Large intestine (tissue), 3 donors: ENCODE results near the gene CAMTA1. TPM values are rescaled to one million over a fixed set of nuclear protein-coding genes. Genes with fewer than 3 reads are reported as not detected.

Experiments used
- DNase-seq, 2 donors: peaks; one replicate each; pipeline versions ENCODE4 v3.0.0 to v3.0.0-alpha.2; 2013
- H3K27ac ChIP-seq: one replicate; pipeline ENCODE4 v1.5.1; 2013; ENCODE audit warnings: low read length
- H3K27me3 ChIP-seq: 2 replicates; pipeline ENCODE4 v1.6.1; 2013; ENCODE audit warnings: low read length; ENCODE audit not compliant: control insufficient read depth, insufficient read depth
- H3K36me3 ChIP-seq: 2 replicates; pipeline ENCODE4 v1.6.1; 2013; ENCODE audit warnings: low read length; ENCODE audit not compliant: control insufficient read depth, insufficient read depth
- H3K4me1 ChIP-seq: one replicate; pipeline ENCODE4 v1.6.1; 2013; ENCODE audit warnings: low read length; ENCODE audit not compliant: control insufficient read depth, insufficient read depth
- H3K4me3 ChIP-seq: one replicate; pipeline ENCODE4 v1.5.1; 2013; ENCODE audit warnings: low read length
- H3K9me3 ChIP-seq: one replicate; pipeline ENCODE4 v1.6.1; 2013; ENCODE audit warnings: mild to moderate bottlenecking, low read depth, low read length, moderate library complexity; ENCODE audit not compliant: control insufficient read depth
- WGBS: methylation state at CpG from one replicate; pipeline ENCODE4 v1.1.5; 2013; ENCODE audit warnings: low lambda C conversion rate; ENCODE audit not compliant: insufficient coverage; 5-methylcytosine and 5-hydroxymethylcytosine counted together
- polyA plus RNA-seq: library from polyadenylated mRNA; unstranded; fragments of 120-200 nt; gene quantifications from one replicate; pipeline ENCODE4 v1.2.1, GENCODE V29; 2013

The CAMTA1 gene
- polyA plus RNA-seq, 1 donor, result 67.9 TPM

DNA sequence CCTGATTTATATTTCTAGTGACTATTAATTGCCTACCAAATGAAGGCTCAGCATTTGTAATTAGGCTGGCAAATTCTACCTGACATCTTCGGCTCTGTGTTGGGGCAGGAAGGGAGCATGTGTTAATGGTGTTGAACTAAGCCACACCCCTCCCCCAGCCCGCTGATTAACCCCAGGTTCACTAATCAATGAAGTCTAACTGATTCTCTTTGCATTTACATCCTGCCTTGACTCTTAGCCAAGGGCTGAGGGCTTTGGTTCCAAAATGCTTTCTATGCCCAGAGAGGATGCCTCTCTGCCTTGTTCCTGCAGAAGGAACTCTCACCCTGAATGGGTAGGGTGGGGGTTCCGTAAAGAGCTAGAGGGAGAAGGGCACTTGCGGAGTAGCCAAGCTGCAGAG is 393.1 kb downstream of the CAMTA1 start:
- no peak for DNase-seq
- Histone ChIP-seq H3K4me3 (no peak overlapping the region), H3K9me3 (peaks cover 5% of the 10 kb centered on the region), H3K36me3 (no peaks in the 10 kb centered on the region), H3K4me1 (no peaks in the 10 kb centered on the region), H3K27me3 (no peaks in the 10 kb centered on the region), H3K27ac (no peak overlapping the region)
- WGBS, result no CpG with 5 or more reads among the region's 4 CpGs

DNA sequence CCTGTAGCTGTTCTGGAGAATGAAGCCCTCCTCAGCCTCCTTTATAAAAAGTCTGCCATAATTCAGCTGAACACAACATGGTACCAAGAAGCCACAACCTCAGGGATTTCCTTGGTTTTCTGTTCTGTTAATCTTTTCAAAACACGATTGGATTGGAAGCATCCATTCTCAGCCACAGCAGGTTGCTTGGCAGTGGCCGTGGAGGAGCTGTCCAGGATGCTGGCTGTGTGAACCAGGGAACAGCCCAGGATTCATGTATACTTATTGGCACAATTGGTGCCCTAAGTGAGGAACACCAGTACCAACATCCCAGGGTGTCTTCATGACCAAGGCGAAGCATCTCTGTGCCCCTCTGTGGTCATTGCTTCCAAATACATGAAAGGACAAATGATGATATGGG is 393.5 kb downstream of the CAMTA1 start:
- no peak for DNase-seq
- no peaks in the 10 kb centered on the region for H3K27me3 ChIP-seq
- no peaks in the 10 kb centered on the region for H3K4me1 ChIP-seq
- no peak overlapping the region for H3K4me3 ChIP-seq
- no peak overlapping the region for H3K27ac ChIP-seq
- peaks cover 5% of the 10 kb centered on the region for H3K9me3 ChIP-seq
- no peaks in the 10 kb centered on the region for H3K36me3 ChIP-seq
- no CpG with 5 or more reads among the region's 3 CpGs for WGBS

DNA sequence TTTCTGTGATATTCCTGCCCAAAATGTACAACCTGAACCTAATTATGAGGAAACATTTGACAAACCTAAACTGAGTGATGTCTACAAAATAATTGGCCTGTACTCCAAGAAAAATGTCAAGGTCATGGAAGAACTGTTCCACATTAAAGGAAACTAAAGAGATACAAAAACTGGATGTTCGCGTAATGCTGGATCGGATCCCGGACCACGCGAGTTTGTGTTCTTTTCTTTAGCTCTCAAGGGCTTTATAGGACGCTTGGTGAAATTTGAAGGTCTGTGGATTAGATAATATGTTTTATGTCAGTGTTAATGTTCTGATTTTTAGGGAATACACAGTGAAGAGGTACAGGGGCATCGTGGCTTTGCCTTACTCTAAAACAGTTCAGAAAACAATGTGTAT is 400.5 kb downstream of the CAMTA1 start:
- Histone ChIP-seq H3K4me3 (no peak overlapping the region), H3K4me1 (no peaks in the 10 kb centered on the region), H3K27ac (no peak overlapping the region), H3K27me3 (no peaks in the 10 kb centered on the region), H3K36me3 (no peaks in the 10 kb centered on the region), H3K9me3 (no peaks in the 10 kb centered on the region)
- no peak for DNase-seq
- WGBS, result 88% methylated on average over 1 of the region's 8 CpGs

DNA sequence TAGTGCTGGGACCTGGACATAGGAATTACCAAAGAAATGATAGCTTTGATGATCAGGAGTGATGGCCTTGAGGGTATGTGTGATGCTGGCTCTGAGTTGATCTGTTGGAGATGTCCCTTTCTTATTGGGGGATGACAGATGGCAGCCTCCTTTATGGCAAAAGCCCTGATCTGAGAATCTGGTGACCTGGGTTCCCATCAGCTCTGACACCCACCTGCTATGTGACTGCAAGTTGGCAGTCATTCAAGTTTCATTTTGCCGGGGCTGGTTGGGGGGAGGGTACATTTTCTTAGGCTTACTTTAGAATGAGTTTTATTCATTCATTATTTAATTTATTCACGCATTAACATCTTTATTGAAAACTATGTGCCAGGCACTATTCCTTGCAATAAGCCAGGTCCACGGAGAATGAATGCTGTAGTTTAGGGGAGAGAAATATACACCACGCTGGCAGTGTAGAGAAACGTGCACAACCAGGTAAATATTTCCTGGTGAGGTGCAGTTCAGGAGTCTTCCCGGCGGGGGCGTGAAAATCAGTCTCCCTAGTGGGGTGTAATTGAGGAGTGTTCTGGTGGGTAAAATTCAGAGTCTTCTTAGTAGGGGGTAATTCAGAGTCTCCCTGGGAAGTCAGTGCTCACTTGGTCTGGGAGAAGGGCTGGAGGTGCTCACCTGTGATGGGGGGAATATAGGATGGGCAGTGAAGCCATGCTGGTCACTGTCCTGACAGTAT is 401.3 kb downstream of the CAMTA1 start:
- H3K36me3 ChIP-seq, result no peaks in the 10 kb centered on the region
- WGBS, result 68% methylated on average over 5 of the region's 8 CpGs
- no peaks in the 10 kb centered on the region for H3K4me1 ChIP-seq
- no peaks in the 10 kb centered on the region for H3K9me3 ChIP-seq
- H3K27ac ChIP-seq, result no peak overlapping the region
- no peak overlapping the region for H3K4me3 ChIP-seq
- H3K27me3 ChIP-seq, result no peaks in the 10 kb centered on the region
- no peak for DNase-seq

DNA sequence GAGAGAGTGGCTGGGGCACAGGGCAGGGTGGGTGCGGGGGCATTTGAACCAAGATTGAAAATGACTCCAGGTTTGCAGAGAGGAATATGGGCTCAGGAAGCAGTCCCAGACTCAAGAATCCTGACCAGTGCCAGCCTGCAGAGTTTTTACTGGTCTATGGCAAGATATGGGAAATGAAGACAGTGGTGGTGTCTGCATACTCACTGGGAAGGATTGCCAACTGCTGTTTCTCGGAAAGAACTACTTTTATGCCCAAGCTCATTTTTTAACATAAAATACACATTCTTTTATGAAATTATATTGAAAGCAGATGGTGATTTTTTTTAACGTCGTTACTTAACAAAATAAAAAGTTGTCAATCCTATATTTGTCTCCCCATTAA is 401.8 kb downstream of the CAMTA1 start:
- Histone ChIP-seq H3K4me3 (no peak overlapping the region), H3K4me1 (no peaks in the 10 kb centered on the region), H3K27ac (no peak overlapping the region), H3K36me3 (no peaks in the 10 kb centered on the region), H3K9me3 (no peaks in the 10 kb centered on the region), H3K27me3 (no peaks in the 10 kb centered on the region)
- 95% methylated on average over 2 of the region's 4 CpGs for WGBS
- no peak for DNase-seq

DNA sequence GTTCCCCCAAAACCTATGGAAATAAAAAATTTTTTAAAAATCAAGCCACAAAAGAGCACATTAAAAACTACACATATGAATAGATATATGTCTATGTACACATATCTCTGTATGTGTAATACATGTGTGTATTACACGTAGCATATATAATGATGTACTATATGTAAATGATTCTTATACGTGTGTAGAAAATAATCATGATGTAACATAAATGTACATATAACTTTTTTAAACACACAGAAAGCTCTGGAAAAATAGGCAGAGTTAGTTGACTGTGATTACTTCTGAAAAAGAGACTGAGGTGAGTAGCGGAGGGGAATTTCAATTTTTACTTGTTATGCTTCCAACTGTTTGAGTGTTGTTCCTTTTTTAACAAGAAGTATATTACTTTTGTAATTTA is 405.0 kb downstream of the CAMTA1 start:
- Histone ChIP-seq H3K9me3 (no peaks in the 10 kb centered on the region), H3K36me3 (no peaks in the 10 kb centered on the region), H3K27me3 (no peaks in the 10 kb centered on the region), H3K27ac (no peak overlapping the region), H3K4me1 (no peaks in the 10 kb centered on the region), H3K4me3 (no peak overlapping the region)
- no peak for DNase-seq
- WGBS, result 100% methylated on average over 2 of the region's 3 CpGs

DNA sequence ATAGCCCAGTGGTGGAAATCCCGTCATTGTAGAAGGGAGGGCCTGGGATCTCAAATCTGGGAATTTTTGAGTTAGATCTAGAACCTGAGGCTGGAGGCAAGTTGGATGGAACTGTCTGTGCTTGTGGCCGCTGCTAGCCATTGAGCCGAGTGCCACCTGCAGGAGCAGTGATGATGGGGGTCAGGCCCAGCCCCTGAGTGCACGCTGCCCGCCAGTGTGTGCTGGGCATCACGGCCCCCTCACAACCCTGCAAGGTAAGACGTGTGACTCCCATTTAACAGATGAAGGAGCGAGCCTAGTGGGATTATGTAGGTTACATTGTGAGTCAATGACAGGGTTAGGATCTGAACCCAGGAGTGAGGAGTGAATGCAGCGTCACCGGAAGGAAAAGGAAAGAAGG is 407.2 kb downstream of the CAMTA1 start:
- H3K4me3 ChIP-seq, result no peak overlapping the region
- no CpG with 5 or more reads among the region's 10 CpGs for WGBS
- no peaks in the 10 kb centered on the region for H3K36me3 ChIP-seq
- H3K4me1 ChIP-seq, result no peaks in the 10 kb centered on the region
- H3K27ac ChIP-seq, result no peak overlapping the region
- no peak for DNase-seq
- H3K27me3 ChIP-seq, result peaks cover 4% of the 10 kb centered on the region
- H3K9me3 ChIP-seq, result no peaks in the 10 kb centered on the region

DNA sequence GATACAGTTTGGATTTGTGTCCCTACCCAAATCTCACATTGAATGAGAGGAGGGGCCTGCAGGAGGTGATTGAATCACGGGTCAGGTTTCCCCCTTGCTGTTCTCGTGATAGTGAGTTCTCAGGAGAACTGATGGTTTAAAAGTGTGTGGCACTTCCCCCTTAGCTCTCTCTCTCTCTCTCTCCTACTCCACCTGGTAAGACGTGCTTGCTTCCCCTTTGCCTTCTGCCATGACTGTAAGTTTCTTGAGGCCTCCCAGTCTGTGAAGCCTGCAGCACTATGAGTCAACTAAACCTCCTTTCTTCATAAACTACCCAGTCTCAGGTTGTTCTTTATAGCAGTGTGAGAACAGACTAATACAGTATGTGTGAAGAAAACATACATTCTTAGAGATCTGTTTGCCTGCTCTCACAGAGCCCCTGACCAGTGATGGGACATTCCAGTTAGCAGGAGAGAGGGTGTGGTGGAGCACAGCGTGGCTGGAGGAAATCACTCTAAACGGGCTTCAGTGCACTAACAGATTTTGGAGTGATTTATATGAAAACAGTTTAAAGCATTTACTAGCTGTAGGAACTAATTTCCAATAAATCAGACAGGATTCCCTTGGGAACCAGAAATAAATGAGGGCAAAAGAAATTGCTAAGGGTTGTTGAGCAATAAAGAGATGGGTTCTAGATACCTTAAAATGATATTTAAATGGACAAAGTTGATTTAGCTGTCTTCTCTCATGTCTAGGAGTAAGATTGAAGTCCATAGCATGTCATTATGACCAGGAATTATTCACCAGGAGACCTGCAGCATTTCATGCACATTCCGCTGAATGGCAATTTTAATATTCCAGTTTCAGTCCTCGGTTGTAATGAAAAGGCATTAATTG is 411.0 kb downstream of the CAMTA1 start:
- Histone ChIP-seq H3K27ac (no peak overlapping the region), H3K4me3 (no peak overlapping the region), H3K27me3 (peaks cover 9% of the 10 kb centered on the region), H3K36me3 (no peaks in the 10 kb centered on the region), H3K4me1 (no peaks in the 10 kb centered on the region), H3K9me3 (no peaks in the 10 kb centered on the region)
- no peak for DNase-seq
- WGBS, result 20% methylated on average over 1 of the region's 7 CpGs

DNA sequence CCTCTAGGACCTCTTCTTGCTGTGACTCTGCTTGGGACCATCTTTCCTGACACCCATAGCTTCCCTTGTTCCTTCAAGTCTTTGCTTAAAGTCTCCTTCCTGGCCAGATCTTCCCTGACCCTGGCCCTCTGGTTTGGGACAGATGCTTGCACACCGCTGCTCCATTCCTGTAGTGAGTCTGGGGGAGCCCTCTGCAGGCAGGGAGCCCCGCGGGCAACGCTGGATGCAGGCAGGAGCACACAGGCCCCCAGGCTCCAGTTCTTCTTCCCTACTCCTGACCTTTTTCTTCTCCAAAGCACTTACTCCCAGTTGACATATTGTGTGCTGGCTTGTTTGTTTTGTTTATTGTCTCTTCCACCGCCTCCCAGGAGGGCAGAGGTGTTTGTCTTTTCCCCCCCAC is 413.4 kb downstream of the CAMTA1 start:
- no CpG with 5 or more reads among the region's 5 CpGs for WGBS
- Histone ChIP-seq H3K27ac (no peak overlapping the region), H3K27me3 (peaks cover 9% of the 10 kb centered on the region), H3K4me1 (no peaks in the 10 kb centered on the region), H3K9me3 (no peaks in the 10 kb centered on the region), H3K36me3 (no peaks in the 10 kb centered on the region), H3K4me3 (no peak overlapping the region)
- no peak for DNase-seq

DNA sequence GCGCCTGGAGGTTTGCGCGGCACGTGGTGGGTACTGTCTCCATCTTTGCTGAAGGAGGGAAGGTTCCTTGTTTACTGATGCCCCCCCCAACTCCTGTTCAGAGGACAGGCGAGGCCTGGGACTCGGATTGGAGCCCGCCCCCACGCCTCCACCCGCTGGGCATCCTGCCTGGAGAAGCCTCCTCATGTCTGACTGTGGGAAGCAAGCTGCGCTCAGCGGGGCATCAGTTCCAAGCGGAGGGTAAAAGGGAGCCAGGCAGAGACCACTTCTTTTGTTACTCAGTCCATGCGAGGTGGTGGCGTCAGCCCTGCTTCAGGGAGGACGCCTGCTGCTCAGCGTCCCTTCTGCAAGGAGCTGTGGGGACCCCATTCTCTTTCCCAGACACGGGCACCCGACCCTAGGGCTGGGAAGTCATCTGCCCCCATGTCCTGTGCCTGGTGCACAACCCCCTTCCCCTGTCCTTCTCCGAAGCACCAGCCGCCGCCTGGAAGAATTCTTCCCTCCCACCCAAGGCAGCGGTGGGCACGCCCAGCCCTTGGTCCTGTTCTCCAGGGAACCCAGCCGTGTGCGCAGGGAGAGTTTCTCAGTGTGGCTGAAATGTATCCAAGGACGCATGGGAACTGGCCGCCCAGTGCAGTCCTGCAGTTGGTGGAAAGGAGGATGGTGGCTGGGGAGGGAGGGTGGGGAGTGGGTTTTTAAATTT is 414.0 kb downstream of the CAMTA1 start:
- Histone ChIP-seq H3K4me1 (no peaks in the 10 kb centered on the region), H3K4me3 (no peak overlapping the region)
- no CpG with 5 or more reads among the region's 27 CpGs for WGBS

More for the DNA sequence above, 414.0 kb downstream of the CAMTA1 start:
- DNase-seq, result no peak
- no peak overlapping the region for H3K27ac ChIP-seq
- peaks cover 9% of the 10 kb centered on the region for H3K27me3 ChIP-seq
- no peaks in the 10 kb centered on the region for H3K36me3 ChIP-seq
- no peaks in the 10 kb centered on the region for H3K9me3 ChIP-seq
